Esophagus squamous epithelium (tissue), 4 donors: ENCODE data around the gene TRIP13.
"Not testable (repeated sequence)": the region's sequence is repeated elsewhere in the genome, so short reads cannot be mapped to it uniquely, and the experiment has no call there.

Source experiments
- CTCF ChIP-seq, 6 experiments: fragments of 450-650 bp in 4 of 6; fragments of 200-600 bp in 2 of 6; sonication (generic) in 2 of 6; IDR thresholded peaks; one replicate each; pipeline ENCODE4 v1.5.1; 2016 to 2019; ENCODE audit warnings: antibody characterized with exemption in 6 of 6, mild to moderate bottlenecking in 4 of 6, moderate library complexity in 4 of 6
- POLR2A ChIP-seq, 4 donors: fragments of 450-650 bp; IDR thresholded peaks; one replicate each; pipeline ENCODE4 v1.6.1; 2017; ENCODE audit warnings: antibody characterized with exemption in 4 of 4, mild to moderate bottlenecking in 4 of 4, moderate library complexity in 3 of 4

GRCh38 chr5:918717-919116, 26.0 kb downstream of the TRIP13 start:
- TF ChIP-seq CTCF, POLR2A (IDR thresholded peaks at IDR 0.05): not testable (repeated sequence)
